ENCODE data around the gene JPH3.
"Not testable (repeated sequence)": the region's sequence is repeated elsewhere in the genome, so short reads cannot be mapped to it uniquely, and the experiment has no call there.

Gene JPH3

DNA sequence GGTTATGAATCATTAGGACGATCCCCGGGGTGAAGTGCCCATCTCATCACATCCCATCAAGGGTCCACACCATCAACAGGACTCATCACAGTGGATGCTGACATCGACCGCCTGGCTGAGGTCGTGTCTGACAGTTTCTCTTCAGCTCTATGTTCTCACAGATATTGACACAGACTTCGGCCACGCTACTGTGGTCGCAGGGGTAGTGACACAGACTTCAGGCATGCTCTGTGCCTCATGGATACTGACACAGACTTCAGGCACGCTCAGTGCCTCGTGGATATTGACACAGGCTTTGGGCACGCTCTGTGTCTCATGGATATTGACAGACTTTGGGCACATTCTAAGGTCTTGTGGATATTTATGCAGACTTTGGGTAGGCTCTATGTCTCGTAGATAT is 113.3 kb downstream of the JPH3 start:
- no peak for DNase-seq (ENCODE audit: low spot score)

DNA sequence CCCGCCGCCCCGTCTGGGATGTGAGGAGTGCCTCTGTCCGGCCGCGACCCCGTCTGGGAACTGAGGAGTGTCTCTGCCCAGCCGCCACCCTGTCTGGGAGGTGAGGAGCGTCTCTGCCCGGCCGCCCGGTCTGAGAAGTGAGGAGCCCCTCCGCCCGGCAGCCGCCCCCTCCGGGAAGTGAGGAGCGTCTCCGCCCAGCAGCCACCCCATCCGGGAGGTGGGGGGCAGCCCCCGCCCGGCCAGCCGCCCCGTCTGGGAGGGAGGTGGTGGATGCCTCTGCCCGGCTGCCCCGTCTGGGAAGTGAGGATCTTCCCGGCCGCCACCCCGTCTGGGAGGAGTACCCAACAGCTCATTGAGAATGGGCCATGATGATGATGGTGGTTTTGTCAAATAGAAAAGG is 116.5 kb downstream of the JPH3 start:
- DNase-seq (ENCODE audit: low spot score): not testable (repeated sequence)

DNA sequence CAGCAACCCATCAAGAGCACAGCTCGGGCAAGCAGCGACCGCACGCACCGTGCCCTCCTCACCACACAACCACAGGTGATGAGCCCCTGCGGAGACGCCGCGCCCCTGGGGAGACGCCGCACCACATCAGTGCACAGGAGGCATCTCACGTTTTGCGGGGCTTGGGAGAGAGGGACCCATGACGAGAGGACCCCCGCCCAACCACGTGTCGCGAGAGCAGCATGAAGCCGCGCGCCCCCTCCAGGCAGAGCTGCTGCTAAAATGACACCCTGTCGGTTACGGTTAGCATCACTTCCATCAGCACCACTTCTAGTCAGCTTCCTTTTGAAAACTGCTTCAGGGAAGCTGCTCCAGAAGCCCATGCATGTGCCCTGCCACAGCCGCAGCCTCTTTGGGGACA is 118.1 kb downstream of the JPH3 start:
- DNase-seq (ENCODE audit: low spot score): no peak

DNA sequence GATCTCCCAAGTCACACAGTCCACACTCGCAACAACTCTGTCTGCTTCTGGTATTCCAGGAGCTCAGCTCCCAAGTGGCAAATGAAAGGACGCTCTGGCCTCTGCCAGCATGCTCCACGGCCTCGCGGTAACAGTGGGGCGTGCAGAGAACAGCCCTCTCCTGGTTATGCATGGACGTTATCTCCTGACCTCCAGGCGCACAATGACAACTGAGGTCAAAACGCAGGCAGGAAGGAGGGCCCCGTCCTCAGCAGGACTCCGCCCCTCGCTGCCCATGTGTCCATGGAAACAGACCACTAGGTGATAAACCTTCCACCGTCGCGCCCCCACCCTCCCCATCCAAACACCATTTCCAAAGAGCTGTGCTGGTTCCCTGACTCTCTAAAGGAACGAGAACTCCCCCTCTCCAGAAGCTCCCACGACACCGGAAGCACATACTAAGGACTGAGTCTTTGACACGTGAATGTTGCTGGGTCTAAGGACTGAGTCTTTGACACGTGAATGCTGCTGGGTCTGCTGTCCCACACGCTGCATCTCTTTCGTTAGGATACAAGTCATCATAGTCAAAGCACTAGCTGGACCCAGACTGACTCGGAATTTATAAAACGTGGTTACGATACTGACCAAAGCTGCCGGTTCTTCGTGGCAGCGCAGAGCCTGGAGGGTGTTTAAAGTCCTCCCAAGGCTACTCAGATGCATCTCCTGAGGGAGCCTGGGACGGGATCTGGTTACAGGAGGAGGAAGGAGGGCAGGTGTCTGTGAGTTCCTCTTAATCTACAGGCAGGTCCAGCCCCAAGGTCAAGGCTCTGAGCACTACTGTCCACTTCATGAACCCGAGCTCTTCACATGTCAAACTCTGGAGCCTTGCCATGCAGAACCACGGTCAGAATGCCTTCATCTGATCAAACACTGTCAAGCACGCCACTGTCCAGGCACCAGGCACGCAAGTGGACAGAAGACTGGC is 119.6 kb downstream of the JPH3 start:
- no peak for DNase-seq (ENCODE audit: low spot score)

DNA sequence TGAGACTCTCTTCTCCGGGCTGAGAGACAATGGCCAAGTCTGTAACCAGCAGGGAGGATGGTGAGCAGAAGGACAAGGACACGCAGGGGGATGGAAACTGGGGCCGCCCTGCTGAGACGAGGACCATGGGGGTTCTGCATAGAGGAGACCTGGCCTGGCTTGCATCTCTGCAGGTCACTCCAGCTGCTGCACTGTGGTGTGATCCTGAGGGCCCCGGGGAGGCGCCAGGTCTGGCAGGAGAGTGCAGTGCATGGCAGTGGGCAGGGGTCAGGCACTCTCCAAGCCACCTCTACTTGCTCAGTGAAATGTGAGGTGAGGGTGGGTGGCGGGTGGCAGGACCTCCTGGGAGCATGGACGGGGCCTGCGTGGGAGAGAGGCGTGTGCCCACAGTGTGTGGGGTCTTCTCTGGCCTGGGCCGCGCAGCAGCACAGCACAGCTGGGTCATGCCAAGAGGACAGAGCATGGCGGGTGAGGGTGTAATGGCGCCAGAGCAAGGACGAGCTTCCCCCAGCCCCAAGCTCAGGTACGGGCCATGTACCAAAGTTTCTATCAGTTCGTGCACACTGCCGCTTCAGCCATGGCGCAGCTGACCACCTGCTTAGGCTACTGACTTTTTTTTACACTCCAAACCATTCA is 120.4 kb downstream of the JPH3 start:
- no peak for DNase-seq (ENCODE audit: low spot score)

DNA sequence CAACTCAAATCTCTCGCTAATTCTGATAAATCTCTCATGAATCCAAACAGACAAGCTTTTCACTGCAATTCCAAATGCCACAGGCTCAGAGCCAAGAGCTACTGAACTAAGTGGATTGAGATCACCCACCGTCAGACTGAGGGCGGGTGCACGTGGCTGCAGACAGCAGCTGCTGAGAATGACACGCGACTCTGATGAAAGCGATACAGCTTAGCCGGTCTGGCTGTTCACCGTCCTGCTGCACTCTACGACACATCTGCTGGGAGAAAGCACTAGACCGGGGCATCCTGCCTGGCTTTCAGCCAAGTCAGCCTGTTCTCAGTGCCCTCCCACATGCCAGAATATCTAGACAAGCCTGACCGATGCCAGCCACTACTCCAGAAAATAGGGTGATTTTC is 120.9 kb downstream of the JPH3 start:
- peak; percentile 96 for DNase-seq (ENCODE audit: low spot score)

DNA sequence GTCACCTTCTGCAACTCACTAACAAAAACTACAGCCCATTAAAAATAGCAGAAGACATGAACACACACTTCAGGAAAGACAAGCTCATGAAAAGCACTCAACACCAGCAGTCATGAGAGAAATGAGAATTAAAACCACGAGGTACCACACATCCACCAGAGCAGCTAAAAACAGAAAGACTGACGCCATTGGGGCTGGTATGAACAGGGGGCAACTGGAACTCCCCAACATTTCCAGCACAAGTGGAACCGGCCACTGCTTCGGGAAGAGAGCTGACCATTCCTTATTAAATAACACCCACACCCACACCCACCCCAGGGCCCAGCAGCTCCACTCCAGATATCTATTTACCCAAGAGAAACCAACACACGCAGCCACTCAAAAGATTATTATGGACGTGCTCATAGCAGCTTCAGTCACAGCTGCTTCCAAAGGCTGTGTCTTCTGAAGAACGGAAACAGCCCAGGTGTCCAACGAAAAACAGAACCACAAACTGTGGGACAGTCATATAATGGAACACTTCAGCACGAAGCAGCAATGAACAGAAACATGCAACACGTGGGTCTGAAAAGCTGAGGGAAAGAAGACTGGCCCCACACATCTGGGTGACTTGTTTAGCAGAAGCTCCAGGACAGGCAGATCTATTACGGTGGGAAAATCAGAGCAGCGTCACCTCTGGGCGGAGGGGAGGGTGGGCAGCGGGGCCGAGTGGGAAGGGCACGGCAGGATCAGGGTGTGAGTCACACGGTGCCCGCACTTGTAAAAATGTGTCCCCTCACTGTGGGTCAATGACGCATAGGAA is 122.4 kb downstream of the JPH3 start:
- DNase-seq (ENCODE audit: low spot score): no peak

DNA sequence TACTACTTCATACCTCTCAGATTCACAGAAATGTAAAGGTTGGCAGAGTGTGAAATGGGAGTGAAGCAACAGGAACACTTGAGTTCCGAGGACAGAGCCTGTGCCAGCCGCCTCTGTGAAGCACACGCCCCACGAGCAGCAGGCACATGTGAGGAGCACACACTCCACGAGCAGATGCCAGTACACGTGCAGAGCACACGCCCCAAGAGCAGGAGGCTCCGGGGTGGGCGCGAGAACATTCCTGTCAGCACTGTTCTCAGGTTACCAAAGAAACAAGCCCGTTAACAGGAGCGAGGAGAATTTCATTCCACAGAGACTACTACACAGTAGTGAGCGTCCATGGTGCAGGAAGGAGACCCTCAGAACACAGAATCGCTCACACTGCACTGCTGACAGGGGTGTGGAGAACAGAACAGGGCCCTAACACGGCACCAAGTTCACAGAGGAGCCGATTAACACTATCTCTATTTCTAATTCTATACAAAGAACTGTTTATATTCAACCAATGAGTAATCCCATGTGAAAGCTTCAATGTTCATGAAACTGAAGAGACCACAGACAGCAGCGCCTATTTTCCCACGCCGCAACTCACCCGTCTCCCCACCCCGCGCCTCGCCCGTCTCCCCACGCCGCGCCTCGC is 123.4 kb downstream of the JPH3 start:
- no peak for DNase-seq (ENCODE audit: low spot score)

DNA sequence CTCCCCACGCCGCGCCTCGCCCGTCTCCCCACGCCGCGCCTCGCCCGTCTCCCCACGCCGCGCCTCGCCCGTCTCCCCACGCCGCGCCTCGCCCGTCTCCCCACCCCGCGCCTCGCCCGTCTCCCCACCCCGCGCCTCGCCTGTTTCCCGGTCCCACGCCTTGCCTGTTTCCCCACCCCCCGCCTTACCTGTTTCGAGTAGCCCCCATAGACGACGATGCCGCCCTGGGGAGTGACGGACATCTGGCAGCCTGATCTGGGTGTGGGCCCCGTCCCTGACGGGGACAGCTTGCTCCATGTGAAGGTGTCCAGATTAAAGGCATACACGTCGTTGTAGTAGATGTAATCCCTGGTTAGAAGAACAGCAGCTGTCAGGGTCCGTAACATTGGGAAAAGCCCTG is 124.3 kb downstream of the JPH3 start:
- not testable (repeated sequence) for DNase-seq (ENCODE audit: low spot score)

DNA sequence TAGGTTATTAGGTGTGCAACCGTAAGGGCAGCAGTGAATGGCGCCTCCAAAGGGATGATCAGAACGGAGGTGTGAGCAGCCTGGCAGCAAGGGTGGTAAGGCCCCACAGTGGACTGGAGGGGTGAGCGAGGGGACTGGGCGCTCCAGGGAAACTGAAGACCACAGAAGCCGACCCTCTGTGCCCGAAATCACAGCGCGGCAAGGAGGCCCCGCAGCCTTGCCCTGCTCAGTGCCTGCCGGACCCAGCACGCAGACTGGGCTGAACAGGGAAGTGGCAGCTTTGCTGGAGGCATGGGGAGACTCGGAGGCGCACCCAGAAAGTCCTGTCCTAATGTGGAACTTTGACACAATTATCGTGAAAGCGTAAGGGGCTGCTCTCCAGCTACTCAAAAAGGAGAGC is 125.0 kb downstream of the JPH3 start:
- DNase-seq (ENCODE audit: low spot score): no peak

DNA sequence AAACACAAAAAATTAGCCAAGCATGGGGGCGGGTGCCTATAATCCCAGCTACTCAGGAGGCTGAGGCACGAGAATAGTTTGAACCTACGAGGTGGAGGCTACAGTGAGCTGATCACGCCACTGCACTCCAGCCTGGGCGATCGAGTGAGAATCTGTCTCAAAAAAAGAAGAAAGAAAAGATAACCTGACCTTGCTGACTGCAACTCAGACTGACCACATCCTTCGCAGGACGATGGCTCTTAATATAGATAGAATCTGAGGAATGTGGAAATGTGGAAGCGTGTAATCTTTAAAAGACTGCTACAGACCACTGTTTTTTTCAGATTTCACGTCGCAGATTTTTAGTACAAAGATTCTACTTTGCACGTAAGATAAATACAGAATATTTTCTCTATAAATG is 125.7 kb downstream of the JPH3 start:
- no peak for DNase-seq (ENCODE audit: low spot score)

DNA sequence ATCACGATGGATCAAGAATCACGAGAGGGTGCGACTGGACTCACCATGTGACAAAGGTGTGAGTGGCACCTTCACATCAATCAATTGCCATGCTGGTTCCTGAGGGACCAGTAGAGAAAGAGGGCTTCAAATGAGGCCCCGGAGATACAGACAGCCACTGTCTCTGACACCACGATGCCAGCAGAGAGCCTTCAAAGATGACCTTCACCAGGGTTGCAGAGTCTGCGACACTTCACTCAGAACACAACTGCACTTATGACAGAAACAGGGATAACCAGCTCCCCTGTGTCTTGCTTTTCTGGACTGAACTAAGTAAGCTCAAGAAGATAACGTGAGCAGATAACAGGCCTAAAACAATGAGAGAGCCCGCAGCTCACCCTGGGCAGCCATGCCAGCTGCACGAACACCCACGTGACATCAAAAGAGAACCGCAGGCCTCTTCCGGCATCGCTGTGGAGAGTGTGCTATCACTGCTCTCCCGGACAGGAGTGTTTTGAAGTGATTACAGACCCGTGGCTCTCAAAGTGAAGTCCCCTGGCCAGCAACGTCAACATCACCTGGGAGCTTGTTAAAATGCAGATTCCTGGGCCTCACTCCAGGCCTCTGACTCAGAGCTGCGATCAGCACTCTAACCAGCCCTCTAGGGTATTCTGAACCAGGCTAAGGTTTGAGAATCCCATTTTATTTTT is 127.1 kb downstream of the JPH3 start:
- DNase-seq (ENCODE audit: low spot score): no peak

DNA sequence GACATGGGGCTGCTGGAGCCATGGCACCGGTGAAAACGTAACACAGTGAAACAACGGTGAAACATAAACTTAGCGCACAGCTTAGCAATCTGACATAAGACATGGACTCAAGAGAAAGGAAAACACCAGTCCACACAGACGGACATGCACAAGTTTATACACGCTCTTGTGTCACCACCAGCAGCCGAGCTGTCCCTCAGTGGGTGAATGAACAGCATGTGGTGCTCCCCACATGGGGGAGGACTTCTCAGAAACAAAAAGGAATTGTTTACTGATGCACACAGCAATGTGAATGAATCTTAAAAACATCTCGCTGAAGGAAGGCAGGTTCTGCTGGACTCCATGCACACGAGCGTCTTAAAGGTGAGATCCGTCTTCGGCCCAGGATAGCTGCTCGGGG is 129.3 kb downstream of the JPH3 start:
- DNase-seq (ENCODE audit: low spot score): no peak

DNA sequence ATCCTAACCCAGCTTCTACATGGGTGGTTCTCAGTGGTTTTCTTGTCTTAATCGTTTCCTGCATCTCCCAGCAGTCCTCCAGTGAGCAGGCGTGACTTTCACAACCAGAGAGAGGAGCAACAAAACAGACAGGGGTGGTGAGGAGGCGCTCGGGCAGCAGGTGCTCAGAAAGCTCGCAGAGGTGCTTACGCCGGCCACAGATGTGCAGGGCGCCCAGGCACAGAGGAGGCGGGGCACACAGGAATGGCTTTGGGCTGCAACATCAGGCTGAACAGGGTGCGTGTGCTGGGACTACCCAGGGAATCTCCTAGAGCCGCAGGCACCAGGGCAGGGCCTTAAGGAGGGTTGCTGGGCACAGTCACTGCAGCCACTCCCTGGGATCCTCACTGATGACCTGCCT is 130.9 kb downstream of the JPH3 start:
- DNase-seq (ENCODE audit: low spot score): no peak

DNA sequence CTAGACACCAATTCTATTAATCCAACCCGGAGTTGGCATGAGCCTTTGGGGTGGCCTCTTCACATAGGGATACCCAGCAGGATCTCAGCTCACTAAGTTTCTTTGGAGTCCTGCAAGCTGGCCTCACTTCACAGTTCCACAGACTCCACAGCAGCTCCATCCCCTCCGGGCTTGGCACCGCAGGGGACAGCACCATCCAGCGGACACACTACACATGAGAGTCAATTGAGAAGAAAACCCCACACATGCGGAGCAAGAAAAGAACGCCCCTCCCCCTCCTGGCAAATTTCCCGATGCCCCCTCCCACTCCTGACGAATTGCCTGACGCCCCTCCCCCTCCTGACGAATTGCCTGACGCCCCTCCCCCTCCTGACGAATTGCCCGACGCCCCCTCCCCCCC is 132.3 kb downstream of the JPH3 start:
- DNase-seq (ENCODE audit: low spot score): no peak

DNA sequence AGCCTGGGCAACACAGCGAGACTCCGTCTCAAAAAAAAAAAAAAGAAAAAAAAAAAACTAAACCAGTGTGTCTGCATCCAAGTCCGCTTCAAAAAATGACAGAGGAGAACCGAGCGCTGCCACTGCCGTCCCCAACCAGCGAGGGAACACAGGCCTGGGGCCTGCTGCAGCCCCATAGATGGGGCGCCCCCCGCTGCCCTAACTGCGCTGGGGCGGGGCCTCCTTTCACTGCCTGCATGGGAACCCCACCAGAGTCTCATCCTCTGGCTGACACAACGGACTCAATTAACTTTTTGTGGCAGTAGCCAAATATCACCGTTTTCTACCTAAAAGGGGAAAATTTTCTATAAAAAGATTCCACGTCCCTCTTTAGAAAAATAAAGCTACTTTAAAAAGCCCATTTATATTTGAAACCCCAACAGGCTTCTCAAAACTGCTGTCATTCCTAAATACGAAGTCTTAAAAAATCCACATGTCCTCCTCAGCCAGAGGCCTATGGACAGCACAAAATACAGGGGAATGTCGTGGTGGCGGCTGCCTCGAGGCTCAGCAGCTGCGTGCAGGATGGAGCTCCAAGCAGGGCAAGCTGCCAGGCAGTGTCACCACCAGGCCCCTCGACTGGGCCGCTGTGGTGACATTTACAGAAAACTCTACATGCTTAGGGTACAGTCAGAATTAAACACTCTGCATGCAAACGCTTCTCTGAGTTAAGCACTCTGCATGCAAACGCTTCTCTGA is 133.1 kb downstream of the JPH3 start:
- DNase-seq (ENCODE audit: low spot score): no peak

DNA sequence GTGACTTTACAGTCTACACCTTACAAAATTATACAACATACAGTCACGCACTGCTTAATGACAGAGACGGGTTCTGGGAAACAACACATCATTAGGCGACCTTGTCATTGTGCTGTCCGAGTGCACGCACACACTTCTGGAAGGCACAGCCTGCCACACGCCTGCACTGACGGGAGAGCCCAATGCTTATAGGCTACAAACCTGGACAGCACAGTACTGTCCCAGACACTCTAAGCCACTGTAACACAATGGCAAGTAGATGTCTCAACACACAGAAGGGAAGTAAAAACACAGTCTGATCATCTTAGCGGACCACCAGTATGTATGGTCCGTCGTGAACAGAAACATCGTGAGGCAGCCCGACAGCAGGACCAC is 133.7 kb downstream of the JPH3 start:
- DNase-seq (ENCODE audit: low spot score): no peak

DNA sequence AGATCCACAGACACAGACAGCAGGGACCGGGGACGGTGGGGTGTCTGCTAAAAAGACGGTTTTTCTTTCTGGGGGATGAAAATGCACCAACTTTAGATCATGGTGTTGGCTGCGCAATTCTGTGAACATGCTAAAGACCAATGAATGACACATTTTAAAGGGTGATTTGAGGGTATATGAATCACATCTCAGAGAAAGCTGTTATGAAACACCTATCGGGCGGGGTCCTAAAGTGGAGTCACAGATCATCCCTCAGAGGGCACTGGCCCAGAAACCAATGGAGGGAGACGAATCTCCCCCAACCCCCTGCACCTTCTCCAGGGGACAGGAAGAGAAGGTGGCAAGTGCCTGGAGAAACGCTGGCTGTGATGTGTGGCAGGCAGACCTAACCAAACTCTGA is 137.5 kb downstream of the JPH3 start:
- DNase-seq (ENCODE audit: low spot score): no peak

DNA sequence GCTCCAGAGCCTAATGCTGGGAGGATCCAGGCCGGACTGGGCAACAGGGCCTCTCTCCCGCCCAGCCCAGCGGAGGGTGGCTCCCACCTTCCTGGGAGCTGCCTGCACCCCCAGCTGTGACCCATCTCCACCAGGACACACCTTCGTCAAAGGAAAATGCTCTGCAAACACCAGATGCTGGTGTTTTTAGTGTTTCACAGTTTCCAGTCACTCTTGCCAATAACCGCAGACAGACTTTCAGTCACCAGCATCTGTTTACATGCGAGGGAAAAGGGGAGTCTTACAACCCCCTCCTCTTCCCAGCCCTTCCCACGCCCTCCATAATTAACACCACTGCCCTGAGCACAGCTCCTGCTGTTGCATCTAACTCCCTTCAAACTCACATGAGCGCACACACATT is 138.1 kb downstream of the JPH3 start:
- no peak for DNase-seq (ENCODE audit: low spot score)

DNA sequence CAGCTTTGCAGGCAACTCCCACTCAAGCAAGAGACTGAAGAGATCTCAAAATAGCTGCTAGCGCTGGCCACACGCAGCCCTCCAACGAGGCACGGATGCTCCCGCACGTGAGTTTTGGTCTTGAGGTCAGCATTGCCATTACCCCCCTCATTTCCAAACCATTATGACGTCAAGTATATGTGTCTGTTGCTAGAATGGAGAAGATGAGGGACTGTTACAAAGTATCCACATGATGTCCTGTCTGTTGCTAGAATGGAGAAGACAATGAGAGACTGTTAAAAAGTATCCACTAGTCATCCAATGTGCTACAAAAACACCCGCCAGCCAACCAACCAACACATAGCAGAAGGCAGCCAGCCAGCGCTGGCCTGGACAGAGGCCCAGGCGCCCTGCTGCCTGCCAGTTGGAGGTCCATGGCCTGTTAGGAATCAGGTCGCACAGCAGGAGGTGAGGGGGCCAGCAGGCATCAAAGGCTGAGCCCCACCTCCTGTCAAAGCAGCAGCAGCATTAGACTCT is 138.7 kb downstream of the JPH3 start:
- peak; percentile 84 for DNase-seq (ENCODE audit: low spot score)
